HUDEP-2 (cell line): ENCODE results near the gene PHKG2.

Experiments used
- DNase-seq, 76 experiments: peaks; one replicate each; lab custom pipeline; 2025; ENCODE audit not compliant: unreplicated experiment in 76 of 76; lab: John Stamatoyannopoulos, UW

Gene PHKG2

DNA sequence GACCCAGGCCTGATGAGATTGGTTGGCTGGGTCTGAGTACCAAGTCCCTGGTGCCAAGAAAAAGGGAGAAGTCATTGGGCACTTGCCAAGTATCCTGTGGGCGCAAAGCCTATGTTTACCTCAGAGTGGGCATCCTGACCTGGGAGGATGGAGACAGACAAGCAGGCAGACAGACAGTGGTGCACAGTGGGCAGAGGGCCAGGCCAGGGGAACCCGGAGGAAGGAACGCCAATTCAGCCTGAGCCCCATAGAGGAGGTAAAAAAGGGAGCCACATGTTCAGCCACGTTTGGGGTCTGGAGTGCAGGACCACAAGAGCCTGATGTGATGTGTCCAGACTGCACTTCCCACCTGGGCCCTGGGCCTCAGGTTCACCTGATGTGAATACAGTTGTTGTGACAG lies 5.4 kb downstream of the PHKG2 start:
- no peak for DNase-seq

DNA sequence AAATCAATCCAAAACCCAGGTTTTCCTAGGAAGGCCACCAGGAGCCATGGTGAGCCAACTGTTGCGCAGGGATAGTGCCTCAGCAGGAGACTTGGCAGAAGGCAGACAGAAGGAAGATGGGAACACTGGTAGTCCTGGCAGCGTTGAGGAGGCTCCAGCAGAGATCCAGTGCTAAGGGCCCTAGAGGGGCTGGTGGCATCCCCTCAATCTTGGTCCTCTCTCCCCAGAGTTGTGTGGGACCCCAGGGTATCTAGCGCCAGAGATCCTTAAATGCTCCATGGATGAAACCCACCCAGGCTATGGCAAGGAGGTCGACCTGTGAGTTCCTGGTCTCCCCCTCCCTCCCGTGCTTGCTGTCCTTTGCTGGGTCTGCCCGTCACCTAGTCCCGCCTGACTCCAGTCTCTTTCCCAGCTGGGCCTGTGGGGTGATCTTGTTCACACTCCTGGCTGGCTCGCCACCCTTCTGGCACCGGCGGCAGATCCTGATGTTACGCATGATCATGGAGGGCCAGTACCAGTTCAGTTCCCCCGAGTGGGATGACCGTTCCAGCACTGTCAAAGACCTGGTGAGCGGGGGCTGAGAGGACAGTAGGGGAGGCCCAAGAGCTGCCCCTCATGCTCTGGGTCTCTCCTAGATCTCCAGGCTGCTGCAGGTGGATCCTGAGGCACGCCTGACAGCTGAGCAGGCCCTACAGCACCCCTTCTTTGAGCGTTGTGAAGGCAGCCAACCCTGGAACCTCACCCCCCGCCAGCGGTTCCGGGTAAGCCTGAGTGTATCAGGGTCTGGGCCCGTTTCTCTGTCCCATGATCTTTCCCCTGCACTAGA lies 7.9 kb downstream of the PHKG2 start:
- DNase-seq = no peak

DNA sequence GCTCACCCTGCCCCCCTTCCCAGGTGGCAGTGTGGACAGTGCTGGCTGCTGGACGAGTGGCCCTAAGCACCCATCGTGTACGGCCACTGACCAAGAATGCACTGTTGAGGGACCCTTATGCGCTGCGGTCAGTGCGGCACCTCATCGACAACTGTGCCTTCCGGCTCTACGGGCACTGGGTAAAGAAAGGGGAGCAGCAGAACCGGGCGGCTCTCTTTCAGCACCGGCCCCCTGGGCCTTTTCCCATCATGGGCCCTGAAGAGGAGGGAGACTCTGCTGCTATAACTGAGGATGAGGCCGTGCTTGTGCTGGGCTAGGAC lies 8.5 kb downstream of the PHKG2 start:
- no peak for DNase-seq

DNA sequence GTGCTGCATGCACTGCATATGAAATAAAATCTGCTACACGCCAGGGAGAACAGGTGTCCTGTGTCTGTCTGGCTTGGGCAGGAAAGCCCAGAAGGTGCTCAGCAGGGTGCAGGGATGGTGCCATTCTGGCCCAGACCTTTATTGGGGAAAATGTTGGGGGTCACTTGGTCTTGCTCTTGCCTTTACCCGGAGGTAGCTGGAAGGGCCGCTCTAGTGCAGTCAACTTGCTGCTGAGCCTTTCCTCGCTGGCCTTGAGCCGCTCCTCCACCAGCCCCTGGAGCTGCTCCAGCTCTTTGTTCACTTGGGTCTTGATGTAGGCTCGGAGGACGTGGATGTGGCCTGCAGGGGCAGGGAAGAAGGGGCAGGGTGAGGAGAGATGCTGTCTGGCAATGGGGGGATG lies 9.1 kb downstream of the PHKG2 start:
- DNase-seq = no peak

DNA sequence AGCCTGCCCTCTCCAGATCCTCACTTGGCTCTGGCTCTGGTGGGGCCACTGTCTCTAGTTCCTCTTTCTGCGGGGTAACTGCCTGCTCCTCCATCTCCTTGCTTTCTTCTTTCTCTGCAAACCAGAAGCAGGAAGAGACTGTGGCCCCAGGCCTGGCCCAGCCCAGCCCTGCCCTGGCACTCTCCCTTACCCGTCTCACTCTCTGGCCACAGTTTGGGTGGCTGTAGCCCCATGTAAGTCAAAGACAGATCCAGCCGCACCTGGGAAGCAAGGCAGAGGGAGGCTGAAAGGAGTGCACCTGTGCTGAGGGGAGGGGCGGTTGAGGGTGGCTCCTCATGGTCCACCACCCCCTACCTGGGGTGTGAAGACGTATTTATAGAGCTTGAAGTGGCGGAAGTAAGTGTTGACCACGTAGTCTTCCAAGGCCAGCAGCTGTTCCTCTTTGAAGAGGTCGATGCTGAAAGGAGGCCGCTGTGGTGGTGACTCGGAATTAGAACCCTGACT lies 10.8 kb downstream of the PHKG2 start:
- DNase-seq = peak in 5 of 76 experiments; percentile 6 to 26 (median 23)

DNA sequence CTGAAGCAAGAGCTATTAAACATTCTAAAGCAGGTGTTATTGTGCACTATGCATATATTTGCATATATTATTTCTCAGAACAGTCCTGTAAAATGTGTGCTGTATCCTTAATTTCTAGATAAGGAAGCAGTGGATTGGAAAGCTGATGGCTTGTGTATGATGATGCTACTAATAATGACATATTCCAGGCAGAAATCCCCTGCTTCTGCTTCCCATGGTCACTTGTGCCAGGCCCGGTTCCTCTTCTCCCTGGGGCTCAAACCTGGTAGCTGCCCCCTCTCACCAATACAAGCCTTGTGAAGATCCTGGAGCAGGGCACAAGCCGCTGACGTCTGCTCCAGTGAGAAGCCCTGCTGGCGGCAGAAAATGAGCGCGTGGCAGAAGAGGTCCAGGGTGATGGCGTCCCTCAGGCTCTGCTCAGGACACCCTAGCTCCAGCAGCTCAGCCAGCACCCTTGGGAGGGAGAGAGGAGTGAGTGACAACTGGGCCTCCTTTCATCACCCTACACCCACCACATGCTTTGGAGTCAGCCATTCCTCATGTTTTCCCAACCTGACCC lies 11.9 kb downstream of the PHKG2 start:
- DNase-seq = no peak

DNA sequence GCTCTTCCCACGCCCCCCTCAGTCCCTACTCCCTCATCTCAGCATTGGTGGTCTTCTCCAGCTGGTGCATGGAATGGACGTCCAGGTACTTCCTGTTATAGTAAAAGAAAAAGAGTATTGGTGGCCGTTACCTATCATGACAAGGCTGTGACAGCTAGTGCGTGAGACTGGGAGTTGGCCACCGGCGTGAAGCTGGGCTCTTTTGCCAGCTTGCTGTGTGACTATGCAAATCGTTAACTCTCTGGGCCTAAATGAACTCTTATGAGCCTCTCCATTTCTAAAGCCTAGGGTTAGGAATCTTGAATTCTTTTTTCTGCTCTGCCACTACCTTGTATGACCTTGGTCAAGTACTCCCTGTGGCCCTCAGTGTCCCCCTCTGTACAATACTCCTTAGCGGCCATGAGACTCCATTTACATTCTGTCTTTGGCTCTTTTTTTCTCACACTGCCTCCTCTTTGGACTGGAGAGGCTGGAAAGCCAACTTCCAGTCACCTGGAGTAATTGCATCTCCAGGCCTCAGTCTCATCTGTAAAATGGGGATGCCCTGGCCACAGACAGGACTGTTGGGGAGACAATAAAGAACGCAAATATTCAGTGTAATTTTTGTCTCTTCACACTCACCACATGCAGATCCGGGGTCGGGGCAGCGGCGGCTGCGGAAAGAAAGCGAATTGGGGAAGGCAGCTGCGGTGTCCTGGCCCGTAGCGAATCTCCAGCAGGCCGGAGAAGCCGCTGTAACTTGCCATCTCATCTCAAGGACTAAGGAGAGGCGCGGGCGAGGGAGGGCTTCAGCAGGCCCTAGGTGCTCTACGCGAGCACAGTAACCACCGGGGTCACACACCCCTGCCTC lies 12.6 kb downstream of the PHKG2 start:
- peak in 1 of 76 experiments; percentile 22 for DNase-seq

DNA sequence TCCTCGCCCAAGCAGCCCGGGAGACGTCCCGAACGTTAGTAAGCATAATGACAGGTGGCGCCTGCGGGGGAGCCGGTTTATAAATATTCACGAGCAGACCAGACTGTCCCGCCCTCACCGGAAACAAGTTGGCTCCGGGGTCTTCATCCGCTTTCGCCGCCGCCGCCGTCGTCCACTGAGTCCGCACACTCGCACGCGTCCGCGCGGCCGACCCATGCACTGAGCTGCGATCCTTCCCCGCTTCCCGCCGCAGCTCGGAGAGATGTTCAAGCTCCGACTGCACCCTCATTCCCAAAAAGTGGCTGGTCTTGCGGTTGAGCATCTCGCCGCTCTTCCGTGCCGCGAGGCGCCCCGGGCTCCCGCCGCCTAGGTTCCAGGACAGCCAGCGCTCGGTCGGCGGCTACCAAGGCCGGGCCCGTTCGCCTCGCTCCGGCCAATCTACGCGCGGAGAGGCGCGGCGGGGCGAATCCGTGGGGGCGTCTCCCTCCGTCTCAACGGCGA lies 13.3 kb downstream of the PHKG2 start:
- DNase-seq = peak in 43 of 76 experiments; percentile 6 to 59 (median 33)

DNA sequence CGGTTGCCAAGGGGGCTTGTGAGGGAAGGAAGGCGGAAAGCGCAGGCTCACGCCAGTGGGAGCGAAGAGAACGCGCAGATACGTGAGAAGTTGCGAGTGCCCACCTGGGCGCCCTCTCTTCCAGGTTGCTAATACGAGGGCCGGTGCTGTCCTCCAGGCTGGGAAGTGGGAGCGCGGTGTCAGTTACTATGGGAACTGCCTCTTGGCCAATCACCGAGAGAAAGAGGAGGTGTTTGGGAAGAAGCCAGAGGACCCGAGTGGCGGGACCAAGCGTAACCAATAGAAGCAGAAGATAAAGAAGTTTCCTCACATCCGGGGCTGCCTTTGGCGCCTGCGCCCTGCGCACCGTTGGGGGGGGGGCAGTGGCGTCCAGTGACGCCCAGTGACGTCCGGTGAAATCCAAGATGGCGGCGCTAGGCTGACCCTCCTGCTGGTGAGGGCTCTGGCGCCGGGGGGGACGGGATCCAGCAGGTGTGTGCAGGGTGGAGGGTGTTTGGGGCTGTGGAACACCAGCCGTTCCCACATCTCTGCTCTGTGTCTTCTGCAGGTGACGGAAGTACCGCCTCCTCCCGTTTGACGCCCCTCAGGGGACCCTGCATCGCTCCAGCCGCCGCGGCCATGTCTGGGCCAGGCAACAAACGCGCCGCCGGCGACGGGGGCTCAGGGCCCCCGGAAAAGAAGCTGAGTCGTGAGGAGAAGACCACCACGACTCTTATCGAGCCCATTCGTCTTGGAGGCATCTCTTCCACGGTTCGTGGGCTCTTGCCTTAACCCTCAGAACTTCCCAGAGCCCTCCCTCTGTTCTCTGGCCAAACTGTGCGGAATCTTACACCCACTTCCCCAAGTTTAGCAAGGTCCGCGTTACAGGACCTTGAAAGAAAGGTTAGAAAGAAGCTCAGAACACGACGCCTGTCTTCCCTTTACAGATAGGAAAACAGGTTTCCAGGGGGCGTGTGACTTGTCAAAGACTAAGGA lies 14.0 kb downstream of the PHKG2 start, which contains the start of the genes CFAP119 and RNF40:
Gene CFAP119 (minus strand): TSS at position 135 of the 975 bp plus-strand sequence. CDS start 314 bp downstream, outside the sequence.
Gene RNF40 (plus strand): TSS at position 395 of the 975 bp plus-strand sequence. CDS start 224 bp downstream, at position 619.
- DNase-seq = peak in 75 of 76 experiments; percentile 68 to 98 (median 94)

DNA sequence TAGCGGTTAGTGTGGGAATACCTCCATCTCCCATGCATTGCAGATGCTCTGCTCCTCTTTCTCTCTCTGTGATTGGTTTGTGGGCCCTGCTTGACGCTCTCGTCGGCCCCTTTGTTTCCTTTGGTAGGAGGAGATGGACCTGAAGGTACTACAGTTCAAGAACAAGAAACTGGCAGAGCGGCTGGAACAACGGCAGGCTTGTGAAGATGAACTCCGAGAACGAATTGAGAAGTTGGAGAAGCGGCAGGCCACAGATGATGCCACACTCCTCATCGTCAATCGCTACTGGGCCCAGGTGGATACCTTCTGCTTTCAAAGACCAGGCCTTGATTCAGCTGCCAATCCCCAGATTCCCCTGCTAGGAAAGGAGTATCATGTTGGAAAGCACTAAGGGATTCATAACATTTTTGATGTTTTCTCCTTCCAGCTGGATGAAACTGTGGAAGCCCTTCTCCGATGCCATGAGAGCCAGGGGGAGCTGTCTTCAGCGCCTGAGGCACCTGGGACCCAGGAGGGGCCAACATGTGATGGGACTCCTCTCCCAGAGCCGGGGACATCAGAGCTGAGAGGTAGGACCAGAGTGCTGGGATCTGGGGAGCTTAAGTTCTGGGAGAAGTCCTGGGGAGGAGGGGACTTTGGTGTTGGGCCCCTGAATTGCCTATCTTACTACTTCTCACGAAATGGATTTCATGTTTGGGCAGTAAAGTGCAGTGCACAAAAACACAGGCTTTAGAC lies 14.9 kb downstream of the PHKG2 start:
- DNase-seq = no peak

DNA sequence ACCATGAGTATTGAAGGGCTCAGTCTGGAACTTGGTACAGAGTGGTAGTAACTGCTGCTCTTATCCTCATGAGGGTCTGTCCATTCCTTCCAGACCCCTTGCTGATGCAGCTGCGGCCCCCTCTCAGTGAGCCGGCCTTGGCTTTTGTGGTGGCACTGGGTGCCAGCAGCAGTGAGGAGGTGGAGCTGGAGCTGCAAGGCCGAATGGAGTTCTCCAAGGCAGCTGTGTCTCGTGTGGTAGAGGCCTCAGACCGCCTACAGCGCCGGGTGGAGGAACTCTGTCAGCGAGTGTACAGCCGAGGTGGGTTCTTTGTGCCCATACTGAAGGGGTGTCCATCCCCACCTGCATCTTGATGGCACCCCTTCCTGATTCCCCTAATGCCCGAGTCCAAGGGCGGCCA lies 15.9 kb downstream of the PHKG2 start:
- no peak for DNase-seq

DNA sequence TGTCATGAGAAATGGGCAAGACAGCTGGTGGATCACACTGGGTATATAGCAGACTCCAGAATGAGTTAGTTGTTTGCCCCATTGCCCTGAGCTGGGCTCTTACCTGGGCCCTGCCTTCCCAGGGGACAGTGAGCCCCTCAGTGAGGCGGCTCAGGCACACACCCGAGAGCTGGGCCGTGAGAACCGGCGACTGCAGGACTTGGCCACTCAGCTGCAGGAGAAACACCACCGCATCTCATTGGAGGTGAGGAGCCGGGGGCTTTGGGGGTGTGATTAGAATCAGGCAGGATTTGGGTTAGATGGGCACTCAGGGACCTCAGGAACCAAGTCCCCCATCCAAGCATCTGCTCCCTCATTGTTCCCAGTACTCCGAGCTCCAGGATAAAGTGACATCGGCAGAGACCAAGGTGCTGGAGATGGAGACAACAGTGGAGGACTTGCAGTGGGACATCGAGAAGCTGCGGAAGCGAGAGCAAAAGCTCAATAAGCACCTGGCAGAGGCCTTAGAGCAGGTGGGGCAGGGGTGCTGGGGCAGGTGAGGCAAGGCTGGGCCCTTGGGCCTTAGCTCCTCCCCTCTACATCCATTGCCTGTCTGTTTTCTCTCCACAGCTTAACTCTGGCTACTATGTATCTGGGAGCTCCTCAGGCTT lies 16.7 kb downstream of the PHKG2 start:
- no peak for DNase-seq

DNA sequence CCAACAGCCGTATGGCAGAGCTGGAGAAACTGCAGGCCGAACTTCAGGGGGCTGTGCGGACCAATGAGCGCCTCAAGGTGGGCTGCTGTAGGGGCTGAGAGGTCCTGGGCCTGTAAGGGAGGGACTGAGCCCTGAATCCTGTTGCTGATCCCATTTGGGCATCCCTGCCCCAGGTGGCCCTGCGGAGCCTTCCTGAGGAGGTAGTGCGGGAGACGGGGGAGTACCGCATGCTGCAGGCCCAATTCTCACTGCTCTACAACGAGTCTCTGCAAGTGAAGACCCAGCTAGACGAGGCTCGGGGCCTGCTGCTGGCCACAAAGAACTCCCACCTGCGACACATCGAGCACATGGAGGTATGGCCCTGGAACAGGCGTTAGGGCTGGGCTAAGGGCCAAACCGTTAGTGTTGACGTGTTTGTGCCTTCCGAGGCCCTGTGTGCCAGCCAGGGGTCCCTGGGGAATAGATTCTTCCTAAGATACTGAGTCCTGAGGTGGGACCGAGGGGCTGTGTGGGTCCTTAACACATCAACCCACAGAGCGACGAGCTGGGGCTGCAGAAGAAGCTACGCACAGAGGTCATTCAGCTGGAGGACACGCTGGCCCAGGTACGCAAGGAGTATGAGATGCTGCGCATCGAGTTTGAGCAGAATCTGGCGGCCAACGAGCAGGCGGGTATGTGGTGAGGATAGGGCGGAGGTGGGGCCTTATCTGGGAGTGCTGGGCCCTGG lies 18.1 kb downstream of the PHKG2 start:
- peak in 69 of 76 experiments; percentile 53 to 92 (median 86) for DNase-seq

DNA sequence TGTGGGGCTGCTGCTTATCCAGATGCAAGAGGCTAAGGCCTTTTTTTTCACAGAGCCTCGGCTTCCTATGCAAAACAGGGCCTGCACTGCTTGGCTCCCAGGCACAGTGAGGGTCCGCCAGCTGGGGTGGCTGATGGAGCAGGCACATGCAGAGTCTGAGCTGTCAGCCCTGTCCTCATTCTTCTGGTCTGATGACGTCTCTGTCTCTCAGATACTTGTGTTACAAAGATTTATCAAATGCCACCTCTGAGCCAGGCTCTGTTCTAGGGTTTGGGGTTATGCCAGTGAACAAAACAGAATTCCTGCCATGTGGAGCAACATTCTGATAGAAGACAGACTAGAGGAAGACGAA lies 18.7 kb downstream of the PHKG2 start:
- DNase-seq = peak in 2 of 76 experiments; percentile 60 to 81

DNA sequence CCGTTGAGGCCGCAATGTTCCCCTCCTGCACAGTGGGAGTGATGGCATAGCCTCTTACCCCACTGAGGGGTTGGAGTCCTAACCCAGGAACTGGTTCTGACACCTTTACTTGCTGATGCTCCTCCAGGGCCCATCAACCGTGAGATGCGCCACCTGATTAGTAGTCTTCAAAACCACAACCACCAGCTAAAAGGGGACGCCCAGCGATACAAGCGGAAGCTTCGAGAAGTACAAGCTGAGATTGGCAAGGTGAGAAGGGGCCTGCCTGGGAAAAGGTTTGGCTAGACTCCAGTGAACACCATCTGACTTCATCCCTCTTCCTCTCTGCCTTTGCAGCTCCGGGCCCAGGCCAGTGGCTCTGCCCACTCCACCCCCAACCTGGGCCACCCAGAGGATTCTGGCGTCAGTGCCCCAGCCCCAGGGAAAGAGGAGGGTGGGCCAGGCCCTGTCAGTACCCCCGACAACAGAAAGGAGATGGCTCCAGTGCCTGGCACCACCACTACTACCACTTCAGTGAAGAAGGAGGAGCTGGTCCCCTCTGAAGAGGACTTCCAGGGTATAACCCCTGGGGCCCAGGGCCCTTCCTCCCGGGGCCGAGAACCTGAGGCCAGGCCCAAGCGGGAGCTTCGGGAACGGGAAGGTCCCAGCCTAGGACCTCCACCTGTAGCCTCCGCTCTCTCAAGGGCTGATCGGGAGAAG lies 19.7 kb downstream of the PHKG2 start:
- DNase-seq = no peak

DNA sequence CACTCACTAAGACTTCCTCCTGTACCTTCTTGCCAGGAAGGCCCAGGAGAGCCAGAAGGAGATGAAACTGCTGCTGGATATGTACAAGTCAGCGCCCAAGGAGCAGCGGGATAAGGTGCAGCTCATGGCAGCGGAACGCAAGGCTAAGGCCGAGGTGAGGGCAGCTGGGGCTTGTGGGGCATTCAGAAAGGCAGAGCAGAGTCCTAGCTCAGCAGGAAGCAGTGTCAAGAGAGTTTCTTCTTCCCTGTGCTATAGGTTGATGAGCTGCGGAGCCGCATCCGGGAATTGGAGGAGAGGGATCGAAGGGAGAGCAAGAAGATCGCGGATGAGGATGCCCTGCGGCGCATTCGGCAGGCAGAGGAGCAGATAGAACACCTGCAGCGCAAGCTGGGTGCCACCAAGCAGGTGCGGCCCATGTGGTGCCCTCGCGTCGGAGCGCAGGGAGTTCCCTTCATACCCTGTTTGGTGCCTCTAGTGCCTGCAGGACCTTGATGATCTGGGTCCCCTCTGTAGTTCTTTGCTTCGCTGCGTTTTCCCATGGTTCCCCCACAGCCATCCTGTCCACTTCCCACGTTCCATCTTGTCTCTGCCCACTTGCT lies 20.5 kb downstream of the PHKG2 start:
- DNase-seq = no peak
